ENCODE measurements around the gene CCDC102A. TPM values are rescaled to one million over a fixed set of nuclear protein-coding genes. Genes with fewer than 3 reads are reported as not detected.
A peak's percentile ranks its signal among the peaks of the same experiment; 100 is the strongest.

Gene CCDC102A
- total RNA-seq, 2 donors from 2014 or later = 10.6 to 22.4 TPM

GRCh38 chr16:57505169-57505568 is 31.2 kb downstream of the CCDC102A start:
- H3K9me3 ChIP-seq = no peaks in the 10 kb centered on the region
- no peak for TF ChIP-seq POLR2A (IDR thresholded peaks at IDR 0.05)
- TF ChIP-seq, protein P1, sequence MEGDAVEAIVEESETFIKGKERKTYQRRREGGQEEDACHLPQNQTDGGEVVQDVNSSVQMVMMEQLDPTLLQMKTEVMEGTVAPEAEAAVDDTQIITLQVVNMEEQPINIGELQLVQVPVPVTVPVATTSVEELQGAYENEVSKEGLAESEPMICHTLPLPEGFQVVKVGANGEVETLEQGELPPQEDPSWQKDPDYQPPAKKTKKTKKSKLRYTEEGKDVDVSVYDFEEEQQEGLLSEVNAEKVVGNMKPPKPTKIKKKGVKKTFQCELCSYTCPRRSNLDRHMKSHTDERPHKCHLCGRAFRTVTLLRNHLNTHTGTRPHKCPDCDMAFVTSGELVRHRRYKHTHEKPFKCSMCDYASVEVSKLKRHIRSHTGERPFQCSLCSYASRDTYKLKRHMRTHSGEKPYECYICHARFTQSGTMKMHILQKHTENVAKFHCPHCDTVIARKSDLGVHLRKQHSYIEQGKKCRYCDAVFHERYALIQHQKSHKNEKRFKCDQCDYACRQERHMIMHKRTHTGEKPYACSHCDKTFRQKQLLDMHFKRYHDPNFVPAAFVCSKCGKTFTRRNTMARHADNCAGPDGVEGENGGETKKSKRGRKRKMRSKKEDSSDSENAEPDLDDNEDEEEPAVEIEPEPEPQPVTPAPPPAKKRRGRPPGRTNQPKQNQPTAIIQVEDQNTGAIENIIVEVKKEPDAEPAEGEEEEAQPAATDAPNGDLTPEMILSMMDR (IDR thresholded peaks at IDR 0.05) = no peak
- ATAC-seq = no peak
- H3K36me3 ChIP-seq (replicated peaks in 1 of 2; ENCODE audit: insufficient read depth in 1 of 2, low read depth in 2 of 2) = no peaks in the 10 kb centered on the region
- intact Hi-C loops (cut with DNase I) = no loop called here
- WGBS, 2 donors = 72 to 81% methylated on average over 6 of the region's 6 CpGs
- peaks cover 11% of the 10 kb centered on the region for H3K4me1 ChIP-seq
- H3K27ac ChIP-seq = no peak overlapping the region
- DNase-seq = no peak
- no peaks in the 10 kb centered on the region for H3K27me3 ChIP-seq
- H3K4me3 ChIP-seq = no peak overlapping the region

- H3K36me3 ChIP-seq (replicated peaks in 1 of 2; ENCODE audit: insufficient read depth in 1 of 2, low read depth in 2 of 2) = no peaks in the 10 kb centered on the region
- TF ChIP-seq, protein P1 (IDR thresholded peaks at IDR 0.05) = no peak
- no peak for TF ChIP-seq POLR2A (IDR thresholded peaks at IDR 0.05)
- ATAC-seq (no peak), DNase-seq (no peak)
- H3K27ac ChIP-seq = no peak overlapping the region
- no peaks in the 10 kb centered on the region for H3K9me3 ChIP-seq
- no peak overlapping the region for H3K4me3 ChIP-seq
- peaks cover 11% of the 10 kb centered on the region for H3K4me1 ChIP-seq
- 31 to 34% methylated on average over 5 of the region's 5 CpGs for WGBS, 2 donors
- intact Hi-C loops (cut with DNase I) = no loop called here
- no peaks in the 10 kb centered on the region for H3K27me3 ChIP-seq
These were observed 31.9 kb downstream of the CCDC102A start for GRCh38 chr16:57504491-57504890.

GRCh38 chr16:57504001-57504400 is 32.4 kb downstream of the CCDC102A start:
- TF ChIP-seq POLR2A (IDR thresholded peaks at IDR 0.05) = no peak
- TF ChIP-seq, protein P1 (IDR thresholded peaks at IDR 0.05) = no peak
- Histone ChIP-seq H3K9me3 (no peaks in the 10 kb centered on the region), H3K27me3 (no peaks in the 10 kb centered on the region), H3K4me3 (no peak overlapping the region), H3K27ac (no peak overlapping the region), H3K36me3 (replicated peaks in 1 of 2; ENCODE audit: insufficient read depth in 1 of 2, low read depth in 2 of 2) (no peaks in the 10 kb centered on the region), H3K4me1 (peaks cover 11% of the 10 kb centered on the region)
- no peak for DNase-seq
- intact Hi-C loops (cut with DNase I) = no loop called here
- no peak for ATAC-seq
- 70 to 78% methylated on average over 6 of the region's 6 CpGs for WGBS, 2 donors

DNA sequence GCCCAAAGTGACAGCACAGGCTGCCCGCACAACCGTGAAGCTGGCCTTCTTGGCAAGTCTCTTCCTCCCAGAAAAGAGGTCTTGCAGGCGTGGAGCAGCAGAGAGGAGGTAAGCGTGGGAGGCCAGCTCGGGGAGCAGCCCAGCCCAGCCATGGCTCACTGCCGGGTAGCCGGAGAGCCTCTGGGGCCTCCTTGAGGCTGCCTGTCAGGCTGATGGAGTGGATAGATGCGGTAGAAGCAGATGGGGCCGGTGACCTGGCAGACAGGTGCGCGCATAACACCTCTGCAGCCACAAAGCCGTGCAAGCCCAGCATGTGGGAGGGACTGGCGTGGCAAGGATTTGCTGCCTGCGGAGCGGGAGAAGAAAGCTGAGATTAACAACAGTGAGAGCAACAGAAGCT is 33.0 kb downstream of the CCDC102A start:
- intact Hi-C loops (cut with DNase I) = no loop called here
- Histone ChIP-seq H3K27me3 (no peaks in the 10 kb centered on the region), H3K4me1 (peaks cover 11% of the 10 kb centered on the region), H3K4me3 (no peak overlapping the region), H3K9me3 (no peaks in the 10 kb centered on the region), H3K27ac (no peak overlapping the region), H3K36me3 (replicated peaks in 1 of 2; ENCODE audit: insufficient read depth in 1 of 2, low read depth in 2 of 2) (no peaks in the 10 kb centered on the region)
- TF ChIP-seq, protein P1 (IDR thresholded peaks at IDR 0.05) = no peak
- TF ChIP-seq POLR2A (IDR thresholded peaks at IDR 0.05) = no peak
- 80 to 86% methylated on average over 12 to 15 of the region's 15 CpGs for WGBS, 2 donors
- DNase-seq = peak in 1 of 4 donors; percentile 23
- ATAC-seq = no peak

DNA sequence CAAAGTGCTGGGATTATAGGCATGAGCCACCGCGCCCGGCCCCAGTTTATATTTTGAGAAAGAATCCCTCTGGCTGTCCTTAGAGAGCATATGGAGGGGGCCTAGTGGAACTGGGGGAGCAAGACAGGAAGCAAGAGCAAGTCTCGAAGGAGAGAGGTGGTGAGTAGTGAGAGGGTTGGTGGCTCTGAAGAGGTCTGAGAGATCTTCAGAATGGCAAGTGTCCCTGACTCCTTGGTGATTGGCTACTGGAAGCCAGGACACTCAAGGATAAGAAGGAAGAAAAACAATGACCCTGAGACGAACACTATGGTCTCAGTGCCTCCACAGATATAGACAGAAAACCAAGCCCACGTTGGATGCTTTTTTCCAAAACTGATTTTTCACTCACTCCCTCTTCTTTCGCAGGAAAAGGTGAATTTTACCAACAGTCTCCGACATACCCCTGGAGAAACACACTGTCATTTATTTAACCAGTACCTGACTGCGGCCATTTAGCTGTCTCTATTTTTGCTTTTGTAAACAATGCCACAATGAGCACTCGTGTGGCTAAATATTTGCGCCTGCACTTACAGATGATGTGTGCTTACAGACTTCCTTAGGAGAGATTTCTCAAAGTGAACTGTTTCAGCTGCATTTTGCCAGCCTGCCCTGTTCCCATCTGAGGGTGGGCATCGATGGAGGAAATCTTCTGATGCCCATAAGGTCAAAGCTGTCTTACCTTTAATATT is 34.2 kb downstream of the CCDC102A start:
- Histone ChIP-seq H3K9me3 (no peaks in the 10 kb centered on the region), H3K4me1 (peaks cover 11% of the 10 kb centered on the region), H3K27ac (no peak overlapping the region), H3K27me3 (no peaks in the 10 kb centered on the region), H3K4me3 (no peak overlapping the region), H3K36me3 (replicated peaks in 1 of 2; ENCODE audit: insufficient read depth in 1 of 2, low read depth in 2 of 2) (no peaks in the 10 kb centered on the region)
- TF ChIP-seq, protein P1 (IDR thresholded peaks at IDR 0.05) = no peak
- TF ChIP-seq POLR2A (IDR thresholded peaks at IDR 0.05) = no peak
- no peak for ATAC-seq
- WGBS, 2 donors = 73 to 76% methylated on average over 12 of the region's 12 CpGs
- no peak for DNase-seq
- intact Hi-C loops (cut with DNase I) = no loop called here

Measured in body of pancreas (tissue), 4 donors.